GM12872 (cell line): ENCODE data around the gene NYAP2.

ENCODE experiments used
- TF ChIP-seq, protein P1 (sequence below): IDR thresholded peaks from 3 replicates; pipeline ENCODE4 v1.5.1; 2011; ENCODE audit warnings: low read depth, mild to moderate bottlenecking, low read length, moderate library complexity; ENCODE audit not compliant: insufficient read depth

The NYAP2 gene

DNA sequence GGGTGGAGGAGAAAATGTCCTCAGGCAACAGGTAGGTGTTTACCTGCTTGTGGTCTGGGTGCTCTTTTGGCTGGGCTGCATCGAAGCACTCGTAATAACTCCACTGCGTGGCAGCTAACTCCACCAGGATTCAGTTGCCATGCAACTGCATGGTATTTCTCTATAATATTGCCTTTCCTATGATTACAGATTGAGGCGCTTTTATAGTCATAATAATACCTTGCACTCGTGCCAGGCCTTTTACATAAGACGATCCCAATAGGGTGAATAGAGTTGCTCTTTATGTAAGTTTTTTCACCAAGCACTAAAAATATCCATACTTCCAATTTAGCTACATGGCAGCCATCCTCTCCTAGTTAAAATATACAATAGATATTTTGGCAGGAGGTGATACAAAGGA lies 19.7 kb upstream of the NYAP2 start:
- TF ChIP-seq, protein P1, sequence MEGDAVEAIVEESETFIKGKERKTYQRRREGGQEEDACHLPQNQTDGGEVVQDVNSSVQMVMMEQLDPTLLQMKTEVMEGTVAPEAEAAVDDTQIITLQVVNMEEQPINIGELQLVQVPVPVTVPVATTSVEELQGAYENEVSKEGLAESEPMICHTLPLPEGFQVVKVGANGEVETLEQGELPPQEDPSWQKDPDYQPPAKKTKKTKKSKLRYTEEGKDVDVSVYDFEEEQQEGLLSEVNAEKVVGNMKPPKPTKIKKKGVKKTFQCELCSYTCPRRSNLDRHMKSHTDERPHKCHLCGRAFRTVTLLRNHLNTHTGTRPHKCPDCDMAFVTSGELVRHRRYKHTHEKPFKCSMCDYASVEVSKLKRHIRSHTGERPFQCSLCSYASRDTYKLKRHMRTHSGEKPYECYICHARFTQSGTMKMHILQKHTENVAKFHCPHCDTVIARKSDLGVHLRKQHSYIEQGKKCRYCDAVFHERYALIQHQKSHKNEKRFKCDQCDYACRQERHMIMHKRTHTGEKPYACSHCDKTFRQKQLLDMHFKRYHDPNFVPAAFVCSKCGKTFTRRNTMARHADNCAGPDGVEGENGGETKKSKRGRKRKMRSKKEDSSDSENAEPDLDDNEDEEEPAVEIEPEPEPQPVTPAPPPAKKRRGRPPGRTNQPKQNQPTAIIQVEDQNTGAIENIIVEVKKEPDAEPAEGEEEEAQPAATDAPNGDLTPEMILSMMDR = no peak

DNA sequence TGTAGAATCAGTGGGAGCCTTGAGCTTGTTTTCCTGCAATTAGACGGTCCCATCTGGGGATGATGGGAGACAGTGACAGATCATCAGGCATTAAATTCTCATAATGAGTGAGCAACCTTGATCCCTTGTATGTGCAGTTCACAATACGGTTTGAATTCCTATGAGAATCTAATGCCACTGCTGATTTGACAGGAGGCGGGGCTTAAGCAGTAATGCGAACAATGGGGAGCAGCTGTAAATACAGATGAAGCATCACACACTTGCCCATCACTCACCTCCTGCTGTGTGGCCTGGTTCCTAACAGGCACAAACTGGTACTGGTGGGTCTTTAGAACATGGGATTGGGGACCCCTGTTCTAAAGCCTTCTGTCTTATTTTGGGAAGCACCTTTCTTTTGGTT lies 17.9 kb upstream of the NYAP2 start:
- TF ChIP-seq, protein P1 = no peak

DNA sequence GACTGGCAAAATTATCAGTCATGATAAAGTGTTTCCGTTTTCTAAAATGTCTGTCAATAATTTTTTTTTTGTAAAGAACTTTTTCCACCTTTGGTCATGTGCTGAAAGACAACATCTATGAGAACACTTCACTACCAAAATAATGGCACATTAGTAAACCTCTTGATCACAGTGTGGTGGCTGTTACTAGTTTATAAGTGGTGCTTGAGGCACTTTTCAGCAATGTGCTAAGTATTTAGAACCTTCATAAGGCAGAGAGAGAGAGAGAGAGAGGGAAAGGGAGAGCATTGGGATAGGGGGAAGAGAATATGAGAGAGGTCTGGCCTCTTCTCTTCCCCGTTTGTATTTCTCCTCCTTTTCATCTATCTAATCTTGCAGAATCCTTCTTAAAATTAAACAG lies 1.1 kb upstream of the NYAP2 start:
- TF ChIP-seq, protein P1 = no peak

DNA sequence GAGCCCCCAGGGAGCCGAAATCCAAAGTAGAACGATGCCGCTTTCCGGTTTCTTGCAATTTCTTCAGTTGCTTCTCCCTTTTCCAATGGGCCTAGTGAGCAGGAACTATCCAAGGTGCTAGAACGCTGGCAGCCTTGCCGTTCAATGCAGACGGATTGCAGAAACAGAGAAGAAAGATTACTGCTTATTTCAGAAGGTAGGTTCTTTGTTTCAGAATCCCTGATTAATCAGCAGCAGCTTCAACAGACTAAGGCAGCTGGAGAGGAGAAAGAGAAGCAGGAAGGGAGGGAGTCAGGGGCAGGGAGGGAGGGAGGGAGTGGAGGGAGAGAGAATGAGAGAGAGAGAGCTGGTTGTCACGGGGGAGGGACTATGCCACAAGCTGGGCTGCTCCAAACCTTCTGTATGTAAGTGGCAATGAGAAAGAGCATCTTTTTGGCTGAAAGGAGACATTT lies 576 bp downstream of the NYAP2 start:
- TF ChIP-seq, protein P1 = no peak

DNA sequence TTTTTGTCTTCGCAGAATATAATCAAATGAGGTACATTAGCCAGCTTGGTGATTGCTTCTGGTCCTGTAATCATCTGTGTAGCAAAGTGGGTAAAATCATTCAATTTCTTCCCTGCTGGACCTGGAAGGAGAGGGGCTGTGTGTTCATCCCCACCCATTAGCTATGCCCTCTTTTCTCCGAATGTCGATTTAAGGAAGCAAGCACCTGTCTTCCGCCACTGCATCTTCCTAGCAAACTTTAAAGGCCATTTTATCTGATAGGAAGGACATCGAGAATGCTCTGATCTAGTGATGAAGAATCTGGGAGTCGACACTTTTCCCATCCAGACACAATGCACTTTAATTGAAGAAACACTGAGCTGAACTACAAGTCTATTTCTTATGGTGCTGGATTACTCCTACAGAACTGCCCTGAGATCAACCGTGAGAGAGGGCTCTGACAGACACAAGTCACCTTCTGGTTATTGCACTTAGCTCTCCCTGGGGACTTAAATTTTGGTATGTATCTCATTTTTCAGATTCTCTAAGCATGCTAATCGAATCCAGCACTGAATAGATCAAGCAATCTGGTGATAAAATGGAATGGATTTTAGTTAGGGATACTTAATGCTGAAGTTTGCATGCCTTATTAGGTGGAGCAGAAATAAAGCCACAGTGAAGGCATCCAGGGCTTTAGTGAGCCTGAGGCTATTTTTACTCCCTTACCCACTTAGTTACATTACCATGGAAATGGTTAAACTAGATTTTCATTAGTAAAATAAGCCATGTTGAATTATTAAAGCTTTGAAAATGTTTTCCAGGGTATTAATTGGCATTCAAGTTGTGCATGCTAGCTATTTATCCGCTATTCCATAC lies 1.3 kb downstream of the NYAP2 start:
- TF ChIP-seq, protein P1 = no peak

DNA sequence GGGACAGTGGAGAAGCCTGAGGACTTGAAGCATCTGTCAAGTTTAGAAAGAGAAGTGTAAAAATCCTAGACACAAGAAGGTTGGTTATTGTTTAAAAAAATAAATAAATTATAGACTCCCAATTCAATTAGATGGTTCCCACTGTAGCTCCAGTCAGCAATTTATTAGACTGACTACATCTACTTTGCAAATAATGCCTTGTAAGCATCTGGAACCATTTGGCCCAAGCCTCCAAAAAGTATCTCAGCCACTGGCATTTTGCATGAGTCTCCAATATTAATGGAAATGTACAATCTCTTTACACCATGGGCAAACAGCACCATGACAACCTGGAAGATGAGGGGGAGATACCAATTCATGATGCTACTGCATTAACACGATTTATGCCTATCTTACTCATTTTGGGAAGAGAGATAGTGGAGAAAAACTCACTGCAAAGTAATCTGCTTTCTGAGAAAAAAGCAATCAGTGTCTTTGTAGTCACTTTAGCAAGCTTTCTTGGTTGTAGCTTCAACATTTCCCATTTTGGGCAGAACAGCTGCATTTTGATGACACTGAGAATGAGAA lies 2.8 kb downstream of the NYAP2 start:
- TF ChIP-seq, protein P1 = no peak

DNA sequence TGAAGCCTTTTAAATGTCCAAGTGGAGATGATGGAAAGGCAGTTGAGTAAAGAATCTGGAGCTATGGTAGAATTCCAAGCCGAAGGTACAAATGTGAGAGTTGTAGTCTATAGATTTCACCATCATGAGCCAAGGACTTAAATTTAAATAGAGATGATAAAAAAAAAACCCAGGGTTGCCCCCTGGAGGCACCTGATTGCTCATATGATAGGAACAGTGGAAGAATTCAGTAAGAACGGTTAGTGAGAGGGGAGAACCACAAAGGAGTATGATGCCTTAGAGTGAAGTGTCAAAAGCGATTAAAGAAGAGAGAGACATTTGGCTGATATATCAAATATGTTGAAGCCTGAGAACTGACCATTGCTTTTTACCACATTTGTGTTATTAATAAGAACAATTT lies 11.9 kb downstream of the NYAP2 start:
- TF ChIP-seq, protein P1 = 0 out of 3 replicates have a peak, but pooled peaks have one; percentile 4
